ENCODE results near the gene FHIT. TPM values are rescaled to one million over a fixed set of nuclear protein-coding genes. Genes with fewer than 3 reads are reported as not detected.

The FHIT gene
- total and polyA plus RNA-seq, 4 donors: 2.6 to 21.3 (median 8.7) TPM

- H3K9ac ChIP-seq (ENCODE audit: insufficient read depth in 1 of 2, low read length in 2 of 2): no peak overlapping the region
- no peaks in the 10 kb centered on the region for H3K9me3 ChIP-seq (ENCODE audit: control insufficient read depth in 4 of 4, insufficient read depth in 3 of 4, low read length in 3 of 4)
- no peaks in the 10 kb centered on the region for H3K4me1 ChIP-seq (ENCODE audit: control insufficient read depth in 5 of 5, insufficient read depth in 5 of 5, low read length in 5 of 5)
- DNase-seq: peak in 1 of 3 donors; percentile 34
- no peaks in the 10 kb centered on the region for H3K36me3 ChIP-seq (ENCODE audit: control insufficient read depth in 4 of 4, insufficient read depth in 4 of 4, low read length in 4 of 4)
- no peak for TF ChIP-seq CTCF (IDR thresholded peaks at IDR 0.05; ENCODE audit: control extremely low read depth, extremely low read depth)
- H3K27ac ChIP-seq (ENCODE audit: low read depth in 1 of 2, low read length in 1 of 2): no peak overlapping the region
- no peak for ATAC-seq (ENCODE audit: insufficient read depth, low FRiP score)
- no peak overlapping the region for H3K4me3 ChIP-seq
- 74 to 80% methylated on average over 2 of the region's 2 CpGs for WGBS, 2 donors
- H3K27me3 ChIP-seq (ENCODE audit: control insufficient read depth in 3 of 3, insufficient read depth in 3 of 3, low read length in 2 of 3): no peaks in the 10 kb centered on the region
Observed at GRCh38 chr3:60207905-60208304, 1043.3 kb downstream of the FHIT start.

DNA sequence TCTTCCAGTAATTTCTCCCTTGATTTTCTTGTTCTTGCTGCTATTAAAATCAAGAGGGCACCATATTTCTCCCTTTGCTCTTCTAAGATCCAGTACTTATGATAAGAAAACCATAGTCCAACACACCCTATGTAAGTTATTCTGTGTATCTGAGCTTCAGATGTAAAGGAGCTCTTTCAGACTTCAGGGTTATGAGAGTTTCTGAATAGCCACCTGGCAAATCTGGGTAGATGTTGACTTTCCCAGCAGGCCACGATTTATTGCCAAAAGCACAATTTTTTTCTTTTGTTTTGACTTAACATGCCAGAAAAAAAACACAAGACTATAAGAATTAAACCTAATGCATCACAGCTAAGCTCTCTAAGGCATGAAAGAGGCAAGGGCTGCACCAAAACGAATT lies 1045.0 kb downstream of the FHIT start:
- WGBS, 2 donors: 65 to 73% methylated on average over 2 of the region's 2 CpGs
- Histone ChIP-seq H3K4me3 (no peak overlapping the region), H3K36me3 (ENCODE audit: control insufficient read depth in 4 of 4, insufficient read depth in 4 of 4, low read length in 4 of 4) (no peaks in the 10 kb centered on the region), H3K4me1 (ENCODE audit: control insufficient read depth in 5 of 5, insufficient read depth in 5 of 5, low read length in 5 of 5) (no peaks in the 10 kb centered on the region), H3K27ac (ENCODE audit: low read depth in 1 of 2, low read length in 1 of 2) (no peak overlapping the region), H3K27me3 (ENCODE audit: control insufficient read depth in 3 of 3, insufficient read depth in 3 of 3, low read length in 2 of 3) (no peaks in the 10 kb centered on the region), H3K9me3 (ENCODE audit: control insufficient read depth in 4 of 4, insufficient read depth in 3 of 4, low read length in 3 of 4) (no peaks in the 10 kb centered on the region), H3K9ac (ENCODE audit: insufficient read depth in 1 of 2, low read length in 2 of 2) (no peak overlapping the region)
- TF ChIP-seq CTCF (IDR thresholded peaks at IDR 0.05; ENCODE audit: control extremely low read depth, extremely low read depth): no peak
- no peak for ATAC-seq (ENCODE audit: insufficient read depth, low FRiP score)
- DNase-seq: no peak

GRCh38 chr3:60202052-60202726 lies 1049.1 kb downstream of the FHIT start:
- Histone ChIP-seq H3K36me3 (ENCODE audit: control insufficient read depth in 4 of 4, insufficient read depth in 4 of 4, low read length in 4 of 4) (no peaks in the 10 kb centered on the region), H3K9me3 (ENCODE audit: control insufficient read depth in 4 of 4, insufficient read depth in 3 of 4, low read length in 3 of 4) (no peaks in the 10 kb centered on the region), H3K4me1 (ENCODE audit: control insufficient read depth in 5 of 5, insufficient read depth in 5 of 5, low read length in 5 of 5) (peaks cover 0 to 2% (median 0%) of the 10 kb centered on the region in 5 donors), H3K9ac (ENCODE audit: insufficient read depth in 1 of 2, low read length in 2 of 2) (no peak overlapping the region), H3K27me3 (ENCODE audit: control insufficient read depth in 3 of 3, insufficient read depth in 3 of 3, low read length in 2 of 3) (no peaks in the 10 kb centered on the region), H3K27ac (ENCODE audit: low read depth in 1 of 2, low read length in 1 of 2) (no peak overlapping the region), H3K4me3 (no peak overlapping the region)
- no peak for TF ChIP-seq CTCF (IDR thresholded peaks at IDR 0.05; ENCODE audit: control extremely low read depth, extremely low read depth)
- ATAC-seq (ENCODE audit: insufficient read depth, low FRiP score) (no peak), DNase-seq (no peak)
- 41 to 53% methylated on average over 3 of the region's 3 CpGs for WGBS, 2 donors

- 0% methylated on average over 1 of the region's 1 CpG for WGBS, 2 donors
- no peaks in the 10 kb centered on the region for H3K9me3 ChIP-seq (ENCODE audit: control insufficient read depth in 4 of 4, insufficient read depth in 3 of 4, low read length in 3 of 4)
- ATAC-seq (ENCODE audit: insufficient read depth, low FRiP score) (no peak), DNase-seq (no peak)
- H3K27me3 ChIP-seq (ENCODE audit: control insufficient read depth in 3 of 3, insufficient read depth in 3 of 3, low read length in 2 of 3): no peaks in the 10 kb centered on the region
- no peak overlapping the region for H3K27ac ChIP-seq (ENCODE audit: low read depth in 1 of 2, low read length in 1 of 2)
- H3K4me3 ChIP-seq: no peak overlapping the region
- no peak for TF ChIP-seq CTCF (IDR thresholded peaks at IDR 0.05; ENCODE audit: control extremely low read depth, extremely low read depth)
- peaks cover 0 to 2% (median 0%) of the 10 kb centered on the region in 5 donors for H3K4me1 ChIP-seq (ENCODE audit: control insufficient read depth in 5 of 5, insufficient read depth in 5 of 5, low read length in 5 of 5)
- no peak overlapping the region for H3K9ac ChIP-seq (ENCODE audit: insufficient read depth in 1 of 2, low read length in 2 of 2)
- no peaks in the 10 kb centered on the region for H3K36me3 ChIP-seq (ENCODE audit: control insufficient read depth in 4 of 4, insufficient read depth in 4 of 4, low read length in 4 of 4)
Observed at GRCh38 chr3:60199306-60199705, 1051.9 kb downstream of the FHIT start.

All from lung (tissue), 12 donors.